Neural cell (in vitro differentiated cells): ENCODE results near the gene PLCL2. TPM values are rescaled to one million over a fixed set of nuclear protein-coding genes. Genes with fewer than 3 reads are reported as not detected.

ENCODE experiments used
- H2AFZ ChIP-seq: fragments of 200-600, 300-800 bp; sonication (generic), shearing (Covaris generic); 2 replicates; pipeline ENCODE4 v1.6.0; 2014; ENCODE audit warnings: low read depth, mild to moderate bottlenecking, antibody characterized with exemption, low read length, moderate library complexity
- H3F3A ChIP-seq: fragments of 200-600 bp; shearing (Covaris generic); 2 replicates; pipeline ENCODE4 v1.6.1; 2016; ENCODE audit warnings: mild to moderate bottlenecking, moderate library complexity, mixed read lengths, antibody characterized with exemption, low read length; ENCODE audit not compliant: insufficient read depth, poor library complexity, severe bottlenecking
- H3K27ac ChIP-seq: fragments of 200-600, 300-800 bp; sonication (generic), shearing (Covaris generic); 2 replicates; pipeline ENCODE4 v1.5.1; 2014; ENCODE audit warnings: mild to moderate bottlenecking, low read length, moderate library complexity
- H3K27me3 ChIP-seq: fragments of 300-800, 200-600 bp; sonication (generic), shearing (Covaris generic); 2 replicates; pipeline ENCODE4 v1.6.0; 2014; ENCODE audit warnings: mild to moderate bottlenecking, low read depth, low read length, moderate library complexity; ENCODE audit not compliant: insufficient read depth
- H3K36me3 ChIP-seq: fragments of 300-800, 200-600 bp; sonication (generic), shearing (Covaris generic); 2 replicates; pipeline ENCODE4 v1.5.1; 2014; ENCODE audit warnings: mild to moderate bottlenecking, antibody characterized with exemption, low read length, moderate library complexity; ENCODE audit not compliant: insufficient read depth
- H3K4me2 ChIP-seq: fragments of 300-800, 200-600 bp; sonication (generic), shearing (Covaris generic); 2 replicates; pipeline ENCODE4 v1.6.0; 2014; ENCODE audit warnings: mild to moderate bottlenecking, low read length
- H3K4me3 ChIP-seq: fragments of 300-800, 200-600 bp; sonication (generic), shearing (Covaris generic); 2 replicates; pipeline ENCODE4 v1.5.1; 2014; ENCODE audit warnings: mild to moderate bottlenecking, low read length, moderate library complexity
- H3K79me2 ChIP-seq: fragments of 200-600 bp; shearing (Covaris generic); replicated peaks from 2 replicates; pipeline ENCODE4 v1.6.0; 2014; ENCODE audit warnings: mild to moderate bottlenecking, low read length, moderate library complexity; ENCODE audit not compliant: insufficient read depth
- H3K9ac ChIP-seq: fragments of 300-800, 200-600 bp; sonication (generic), shearing (Covaris generic); 2 replicates; pipeline ENCODE4 v1.6.1; 2016; ENCODE audit warnings: mild to moderate bottlenecking, low read length, mixed read lengths
- H3K9me2 ChIP-seq: fragments of 200-600 bp; shearing (Covaris generic); 2 replicates; pipeline ENCODE4 v1.6.1; 2016; ENCODE audit warnings: mild to moderate bottlenecking, low read length, mixed read lengths; ENCODE audit not compliant: insufficient read depth
- H3K9me3 ChIP-seq: fragments of 200-600, 300-800 bp; sonication (generic), shearing (Covaris generic); 2 replicates; pipeline ENCODE4 v1.6.1; 2016; ENCODE audit warnings: mild to moderate bottlenecking, mixed run types, low read length, moderate library complexity, mixed read lengths
- H4K20me1 ChIP-seq: fragments of 200-600 bp; shearing (Covaris generic); 2 replicates; pipeline ENCODE4 v1.6.1; 2016; ENCODE audit warnings: mild to moderate bottlenecking, mixed run types; ENCODE audit not compliant: insufficient read depth
- CTCF ChIP-seq: fragments of 450-650 bp; IDR thresholded peaks from 2 replicates; pipeline ENCODE4 v1.5.1; 2014; ENCODE audit warnings: antibody characterized with exemption, mild to moderate bottlenecking, moderate library complexity; ENCODE audit not compliant: poor library complexity, severe bottlenecking
- EP300 ChIP-seq: fragments of 450-650 bp; conservative IDR thresholded peaks from 2 replicates; pipeline ENCODE4 v1.6.1; 2014; ENCODE audit warnings: antibody characterized with exemption, mild to moderate bottlenecking, moderate library complexity; ENCODE audit not compliant: poor library complexity, severe bottlenecking
- EZH2 ChIP-seq: fragments of 200-600, 300-800 bp; shearing (Covaris generic), sonication (generic); IDR thresholded peaks from 2 replicates; pipeline ENCODE4 v1.6.1; 2014; ENCODE audit warnings: antibody characterized with exemption, low read length, borderline replicate concordance, mild to moderate bottlenecking; ENCODE audit not compliant: insufficient read depth, poor library complexity, severe bottlenecking
- MXI1 ChIP-seq: fragments of 450-650 bp; conservative IDR thresholded peaks from 2 replicates; pipeline ENCODE4 v1.6.1; 2014; ENCODE audit warnings: antibody characterized with exemption, mild to moderate bottlenecking; ENCODE audit not compliant: poor library complexity, severe bottlenecking
- POLR2AphosphoS5 ChIP-seq: IDR thresholded peaks from 2 replicates; pipeline ENCODE4 v1.6.1; 2012
- RAD21 ChIP-seq: fragments of 450-650 bp; conservative IDR thresholded peaks from 2 replicates; pipeline ENCODE4 v1.6.1; 2014; ENCODE audit warnings: antibody characterized with exemption, mild to moderate bottlenecking, moderate library complexity
- REST ChIP-seq: IDR thresholded peaks from 2 replicates; pipeline ENCODE4 v1.6.1; 2012; ENCODE audit warnings: borderline replicate concordance
- SMC3 ChIP-seq: fragments of 450-650 bp; conservative IDR thresholded peaks from 2 replicates; pipeline ENCODE4 v1.6.1; 2014; ENCODE audit warnings: antibody characterized with exemption, mild to moderate bottlenecking, moderate library complexity; ENCODE audit not compliant: poor library complexity
- TAF1 ChIP-seq: IDR thresholded peaks from 2 replicates; pipeline ENCODE4 v1.6.1; 2012; ENCODE audit warnings: low read depth
- polyA plus RNA-seq: library from polyadenylated mRNA; depleted of rRNA; stranded (reverse); fragments of >200 nt; gene quantifications from 2 replicates; pipeline ENCODE4 v1.2.3, GENCODE V29; 2014

PLCL2 gene
- polyA plus RNA-seq, 1 donor from 2014 or later = 69.8 TPM

GRCh38 chr3:16875876-16876550 lies 8.7 kb upstream of the PLCL2 start:
- H3K9me3 ChIP-seq = no peaks in the 10 kb centered on the region

GRCh38 chr3:16877505-16877904 lies 7.2 kb upstream of the PLCL2 start:
- TF ChIP-seq REST (no peak), RAD21 (no peak), TAF1 (no peak), POLR2AphosphoS5 (no peak), MXI1 (no peak), EZH2 (no peak)
- Histone ChIP-seq H3K9me3 (no peaks in the 10 kb centered on the region), H3K9ac (no peak overlapping the region), H3K9me2 (no peaks in the 10 kb centered on the region), H3F3A (no peaks in the 10 kb centered on the region), H3K4me2 (no peak overlapping the region), H3K4me3 (no peak overlapping the region), H3K36me3 (no peaks in the 10 kb centered on the region), H2AFZ (no peak overlapping the region), H3K79me2 (no peaks in the 10 kb centered on the region), H4K20me1 (no peaks in the 10 kb centered on the region), H3K27me3 (no peaks in the 10 kb centered on the region), H3K27ac (no peak overlapping the region)

More at GRCh38 chr3:16875876-16876550, 8.7 kb upstream of the PLCL2 start:
- no peaks in the 10 kb centered on the region for H3K9me2 ChIP-seq
- H3K27ac ChIP-seq = no peak overlapping the region
- no peaks in the 10 kb centered on the region for H3K27me3 ChIP-seq
- H3K36me3 ChIP-seq = no peaks in the 10 kb centered on the region
- H3F3A ChIP-seq = no peaks in the 10 kb centered on the region
- no peak overlapping the region for H3K4me2 ChIP-seq
- no peak overlapping the region for H2AFZ ChIP-seq
- no peaks in the 10 kb centered on the region for H4K20me1 ChIP-seq
- no peaks in the 10 kb centered on the region for H3K79me2 ChIP-seq
- no peak for TF ChIP-seq EP300
- TF ChIP-seq RAD21 = no peak
- TF ChIP-seq SMC3 = no peak
- no peak for TF ChIP-seq MXI1
- TF ChIP-seq TAF1 = no peak
- no peak for TF ChIP-seq CTCF
- TF ChIP-seq POLR2AphosphoS5 = no peak
- no peak for TF ChIP-seq REST
- no peak for TF ChIP-seq EZH2
- no peak overlapping the region for H3K9ac ChIP-seq
- H3K4me3 ChIP-seq = no peak overlapping the region
